ENCODE measurements around the gene FBXL17. TPM values are rescaled to one million over a fixed set of nuclear protein-coding genes. Genes with fewer than 3 reads are reported as not detected.
A peak's percentile ranks its signal among the peaks of the same experiment; 100 is the strongest.

Gene FBXL17
- total RNA-seq, 5 donors from 2014 or later (not counting 1 experiment from before 2014, with no cell fraction given): 20.4 to 30.1 (median 22.1) TPM

- H3K27me3 Mint-ChIP-seq: no peaks in the 10 kb centered on the region
- WGBS (ENCODE audit: insufficient coverage): no CpG with 5 or more reads among the region's 2 CpGs
- Histone ChIP-seq H3K27ac (ENCODE audit: low read length) (no peak overlapping the region), H3K4me1 (ENCODE audit: control insufficient read depth in 1 of 2, extremely low read depth in 1 of 2, insufficient read depth in 2 of 2, low read length in 2 of 2) (no peaks in the 10 kb centered on the region), H3K9me3 (no peaks in the 10 kb centered on the region), H3K36me3 (ENCODE audit: control insufficient read depth in 2 of 2, extremely low read depth in 1 of 2, insufficient read depth in 1 of 2, low read length in 1 of 2) (no peaks in the 10 kb centered on the region), H3K4me3 (ENCODE audit: control insufficient read depth in 1 of 2, extremely low read depth in 1 of 2, low read length in 1 of 2) (no peak overlapping the region), H3K27me3 (replicated peaks in 1 of 2; ENCODE audit: control insufficient read depth in 2 of 2, extremely low read depth in 1 of 2, insufficient read depth in 2 of 2, low read length in 1 of 2) (no peaks in the 10 kb centered on the region)
- ChIA-PET POLR2A (no interaction called here), CTCF (no interaction called here)
- H3K27ac Mint-ChIP-seq: no peak overlapping the region
- peaks cover 0 to 9% (median 7%) of the 10 kb centered on the region in 3 donors for H3K4me1 Mint-ChIP-seq
- H3K9me3 Mint-ChIP-seq: no peaks in the 10 kb centered on the region
- no peak overlapping the region for H3K4me3 Mint-ChIP-seq
- peaks cover 11% of the 10 kb centered on the region for H3K36me3 Mint-ChIP-seq
- DNase-seq (no peak), ATAC-seq (replicated peaks in 1 of 4) (no peak)
These were observed 388.6 kb downstream of the FBXL17 start for GRCh38 chr5:107993341-107993740.

GRCh38 chr5:107990881-107991810, 390.8 kb downstream of the FBXL17 start:
- H3K4me3 ChIP-seq (ENCODE audit: control insufficient read depth in 1 of 2, extremely low read depth in 1 of 2, low read length in 1 of 2): no peak overlapping the region
- H3K27ac Mint-ChIP-seq: no peak overlapping the region
- no peaks in the 10 kb centered on the region for H3K27me3 Mint-ChIP-seq
- peaks cover 0 to 9% (median 7%) of the 10 kb centered on the region in 3 donors for H3K4me1 Mint-ChIP-seq
- no peaks in the 10 kb centered on the region for H3K9me3 ChIP-seq
- no peaks in the 10 kb centered on the region for H3K27me3 ChIP-seq (replicated peaks in 1 of 2; ENCODE audit: control insufficient read depth in 2 of 2, extremely low read depth in 1 of 2, insufficient read depth in 2 of 2, low read length in 1 of 2)
- peak in 2 of 35 experiments; percentile 1 to 14 for DNase-seq
- no peaks in the 10 kb centered on the region for H3K9me3 Mint-ChIP-seq
- no peaks in the 10 kb centered on the region for H3K36me3 Mint-ChIP-seq
- WGBS (ENCODE audit: insufficient coverage): no CpG with 5 or more reads among the region's 7 CpGs
- no peaks in the 10 kb centered on the region for H3K4me1 ChIP-seq (ENCODE audit: control insufficient read depth in 1 of 2, extremely low read depth in 1 of 2, insufficient read depth in 2 of 2, low read length in 2 of 2)
- no peak overlapping the region for H3K27ac ChIP-seq (ENCODE audit: low read length)
- ChIA-PET CTCF (no interaction called here), POLR2A (interaction anchor here in 1 of 2 donors (0.7 kb wide), 1 partner anchor 34 kb away, joined by 3 read pairs; no protein-coding TSS in a partner anchor)
- H3K36me3 ChIP-seq (ENCODE audit: control insufficient read depth in 2 of 2, extremely low read depth in 1 of 2, insufficient read depth in 1 of 2, low read length in 1 of 2): no peaks in the 10 kb centered on the region
- no peak for ATAC-seq (replicated peaks in 1 of 4)
- no peak overlapping the region for H3K4me3 Mint-ChIP-seq

- no peaks in the 10 kb centered on the region for H3K27me3 ChIP-seq (replicated peaks in 1 of 2; ENCODE audit: control insufficient read depth in 2 of 2, extremely low read depth in 1 of 2, insufficient read depth in 2 of 2, low read length in 1 of 2)
- ChIA-PET POLR2A (no interaction called here), CTCF (no interaction called here)
- no peaks in the 10 kb centered on the region for H3K36me3 ChIP-seq (ENCODE audit: control insufficient read depth in 2 of 2, extremely low read depth in 1 of 2, insufficient read depth in 1 of 2, low read length in 1 of 2)
- no peak overlapping the region for H3K4me3 ChIP-seq (ENCODE audit: control insufficient read depth in 1 of 2, extremely low read depth in 1 of 2, low read length in 1 of 2)
- H3K27ac Mint-ChIP-seq: no peak overlapping the region
- H3K9me3 Mint-ChIP-seq: no peaks in the 10 kb centered on the region
- peaks cover 0 to 10% of the 10 kb centered on the region in 2 experiments for H3K4me1 ChIP-seq (ENCODE audit: control insufficient read depth in 1 of 2, extremely low read depth in 1 of 2, insufficient read depth in 2 of 2, low read length in 2 of 2)
- no peak overlapping the region for H3K27ac ChIP-seq (ENCODE audit: low read length)
- peaks cover 14 to 17% (median 15%) of the 10 kb centered on the region in 3 donors for H3K4me1 Mint-ChIP-seq
- H3K9me3 ChIP-seq: no peaks in the 10 kb centered on the region
- no peaks in the 10 kb centered on the region for H3K27me3 Mint-ChIP-seq
- no peak overlapping the region for H3K4me3 Mint-ChIP-seq
- ATAC-seq (replicated peaks in 1 of 4) (no peak), DNase-seq (no peak)
- peaks cover 9% of the 10 kb centered on the region for H3K36me3 Mint-ChIP-seq
These were observed 396.8 kb downstream of the FBXL17 start for GRCh38 chr5:107985144-107985543.

DNA sequence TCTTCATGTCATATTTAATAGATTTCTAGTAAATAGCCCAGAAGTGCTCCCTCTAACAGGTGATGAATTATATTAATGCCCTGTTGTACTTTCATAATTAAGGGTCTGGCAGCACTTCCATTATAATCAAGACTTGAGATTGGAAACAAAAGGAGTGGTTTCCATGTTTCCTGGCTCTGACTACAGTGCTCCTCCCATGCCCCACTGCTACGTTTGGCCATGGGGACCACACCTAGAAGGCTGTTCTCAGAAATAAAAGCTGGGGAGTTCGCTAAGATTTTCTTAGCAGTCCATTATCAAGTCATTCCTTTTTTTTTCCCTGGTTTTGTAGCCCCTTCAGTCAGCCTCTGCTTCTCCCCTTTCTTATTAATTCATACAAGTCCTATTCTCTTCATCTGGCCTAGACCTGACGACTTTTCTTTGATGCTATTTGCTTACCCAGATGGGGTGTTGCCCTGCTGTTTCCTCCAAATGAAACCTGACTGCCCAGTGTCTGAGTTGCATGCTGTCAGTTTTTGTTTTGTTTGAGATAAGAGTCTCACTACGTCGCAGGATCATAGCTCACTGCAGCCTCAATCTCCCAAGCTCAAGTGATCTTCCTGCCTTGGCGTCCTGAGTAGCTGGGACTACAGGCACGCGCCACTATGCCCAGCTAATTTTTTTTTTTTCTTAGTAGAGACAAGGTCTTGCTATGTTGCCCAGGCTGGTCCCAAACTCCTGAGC, 399.0 kb downstream of the FBXL17 start:
- H3K36me3 ChIP-seq (ENCODE audit: control insufficient read depth in 2 of 2, extremely low read depth in 1 of 2, insufficient read depth in 1 of 2, low read length in 1 of 2): no peaks in the 10 kb centered on the region
- Mint-ChIP-seq H3K4me3 (no peak overlapping the region), H3K9me3 (no peaks in the 10 kb centered on the region), H3K27ac (no peak overlapping the region), H3K36me3 (peaks cover 14% of the 10 kb centered on the region), H3K27me3 (no peaks in the 10 kb centered on the region), H3K4me1 (peaks cover 15 to 26% (median 19%) of the 10 kb centered on the region in 3 donors)
- no peak overlapping the region for H3K27ac ChIP-seq (ENCODE audit: low read length)
- no peaks in the 10 kb centered on the region for H3K27me3 ChIP-seq (replicated peaks in 1 of 2; ENCODE audit: control insufficient read depth in 2 of 2, extremely low read depth in 1 of 2, insufficient read depth in 2 of 2, low read length in 1 of 2)
- peaks cover 0 to 13% of the 10 kb centered on the region in 2 experiments for H3K4me1 ChIP-seq (ENCODE audit: control insufficient read depth in 1 of 2, extremely low read depth in 1 of 2, insufficient read depth in 2 of 2, low read length in 2 of 2)
- ChIA-PET POLR2A (no interaction called here), CTCF (no interaction called here)
- H3K4me3 ChIP-seq (ENCODE audit: control insufficient read depth in 1 of 2, extremely low read depth in 1 of 2, low read length in 1 of 2): no peak overlapping the region
- ATAC-seq (replicated peaks in 1 of 4) (no peak), DNase-seq (no peak)
- WGBS (ENCODE audit: insufficient coverage): 82% methylated on average over 6 of the region's 8 CpGs
- H3K9me3 ChIP-seq: no peaks in the 10 kb centered on the region

- H3K4me3 ChIP-seq (ENCODE audit: control insufficient read depth in 1 of 2, extremely low read depth in 1 of 2, low read length in 1 of 2): no peak overlapping the region
- peaks cover 19 to 26% (median 21%) of the 10 kb centered on the region in 3 donors for H3K4me1 Mint-ChIP-seq
- no peak overlapping the region for H3K27ac ChIP-seq (ENCODE audit: low read length)
- no peak overlapping the region for H3K4me3 Mint-ChIP-seq
- ChIA-PET CTCF (interaction anchor here in 1 of 2 donors (0.5 kb wide), 1 partner anchor 1495 kb away, joined by 3 read pairs; no protein-coding TSS in a partner anchor), POLR2A (no interaction called here)
- H3K27me3 ChIP-seq (replicated peaks in 1 of 2; ENCODE audit: control insufficient read depth in 2 of 2, extremely low read depth in 1 of 2, insufficient read depth in 2 of 2, low read length in 1 of 2): no peaks in the 10 kb centered on the region
- peaks cover 14% of the 10 kb centered on the region for H3K36me3 Mint-ChIP-seq
- H3K9me3 Mint-ChIP-seq: no peaks in the 10 kb centered on the region
- WGBS (ENCODE audit: insufficient coverage): 64% methylated on average over 5 of the region's 13 CpGs
- H3K27ac Mint-ChIP-seq: no peak overlapping the region
- ATAC-seq (replicated peaks in 1 of 4) (no peak), DNase-seq (no peak)
- peaks cover 0 to 13% of the 10 kb centered on the region in 2 experiments for H3K4me1 ChIP-seq (ENCODE audit: control insufficient read depth in 1 of 2, extremely low read depth in 1 of 2, insufficient read depth in 2 of 2, low read length in 2 of 2)
- no peaks in the 10 kb centered on the region for H3K36me3 ChIP-seq (ENCODE audit: control insufficient read depth in 2 of 2, extremely low read depth in 1 of 2, insufficient read depth in 1 of 2, low read length in 1 of 2)
- H3K27me3 Mint-ChIP-seq: no peaks in the 10 kb centered on the region
- no peaks in the 10 kb centered on the region for H3K9me3 ChIP-seq
These were observed 400.8 kb downstream of the FBXL17 start for GRCh38 chr5:107980923-107981692.

GRCh38 chr5:107979900-107980299, 402.0 kb downstream of the FBXL17 start:
- Histone ChIP-seq H3K27me3 (replicated peaks in 1 of 2; ENCODE audit: control insufficient read depth in 2 of 2, extremely low read depth in 1 of 2, insufficient read depth in 2 of 2, low read length in 1 of 2) (no peaks in the 10 kb centered on the region), H3K36me3 (ENCODE audit: control insufficient read depth in 2 of 2, extremely low read depth in 1 of 2, insufficient read depth in 1 of 2, low read length in 1 of 2) (no peaks in the 10 kb centered on the region), H3K4me3 (ENCODE audit: control insufficient read depth in 1 of 2, extremely low read depth in 1 of 2, low read length in 1 of 2) (no peak overlapping the region), H3K9me3 (no peaks in the 10 kb centered on the region), H3K27ac (ENCODE audit: low read length) (no peak overlapping the region), H3K4me1 (ENCODE audit: control insufficient read depth in 1 of 2, extremely low read depth in 1 of 2, insufficient read depth in 2 of 2, low read length in 2 of 2) (peaks cover 0 to 13% of the 10 kb centered on the region in 2 experiments)
- CTCF ChIA-PET: no interaction called here
- no peak for ATAC-seq (replicated peaks in 1 of 4)
- DNase-seq: peak in 2 of 35 experiments; percentile 2 to 25
- Mint-ChIP-seq H3K27me3 (no peaks in the 10 kb centered on the region), H3K27ac (no peak overlapping the region), H3K4me3 (no peak overlapping the region), H3K9me3 (no peaks in the 10 kb centered on the region), H3K36me3 (peaks cover 9% of the 10 kb centered on the region), H3K4me1 (peaks cover 14 to 21% (median 17%) of the 10 kb centered on the region in 3 donors)
- WGBS (ENCODE audit: insufficient coverage): no CpG with 5 or more reads among the region's 2 CpGs
- POLR2A ChIA-PET: interaction anchor here (0.6 to 1.0 kb wide), 2 partner anchors 12 to 20 kb away, joined by 4 read pairs; no protein-coding TSS in a partner anchor
